T-helper 17 cell (primary cell): ENCODE measurements around the gene TSBP1. TPM values are rescaled to one million over a fixed set of nuclear protein-coding genes. Genes with fewer than 3 reads are reported as not detected.

ENCODE experiments used
- ATAC-seq: fragments of 150-1000 bp; cut with Tn5 transposase; 2 replicates; pipeline ENCODE4 v1.10.0; 2021; ENCODE audit warnings: mild to moderate bottlenecking, moderate library complexity
- DNase-seq, 3 donors: peaks; one replicate each; pipeline versions ENCODE4 v3.0.0 to v3.0.0-alpha.2; 2020 to 2021
- H3K9me3 ChIP-seq: one replicate; pipeline ENCODE4 v1.7.0; 2013; ENCODE audit warnings: low read length, mild to moderate bottlenecking; ENCODE audit not compliant: control insufficient read depth, poor library complexity, severe bottlenecking
- H3K27ac Mint-ChIP-seq: one replicate; pipeline ENCODE4 v1.8.0; 2022; ENCODE audit warnings: mild to moderate bottlenecking, moderate library complexity, mixed read lengths
- H3K27me3 Mint-ChIP-seq: one replicate; pipeline ENCODE4 v1.8.0; 2022; ENCODE audit warnings: mixed read lengths
- H3K36me3 Mint-ChIP-seq: one replicate; pipeline ENCODE4 v1.8.0; 2022; ENCODE audit warnings: low read depth, mixed read lengths
- H3K4me1 Mint-ChIP-seq: one replicate; pipeline ENCODE4 v1.8.0; 2022; ENCODE audit warnings: mild to moderate bottlenecking, mixed read lengths
- H3K4me3 Mint-ChIP-seq: one replicate; pipeline ENCODE4 v1.8.0; 2022; ENCODE audit warnings: mild to moderate bottlenecking, moderate library complexity, mixed read lengths
- total RNA-seq, 4 donors: library from RNA in 2 of 4; stranded (reverse) in 2 of 4; gene quantifications; one replicate each; pipeline ENCODE4 v1.2.3 and lab custom pipeline; 2022 to 2026

TSBP1 gene
- not detected for total RNA-seq
- total RNA-seq (lab: John Stamatoyannopoulos, UW), result 0 reads per million in 2 donors

- no peak within 1 kb of the TSS for H3K4me3 Mint-ChIP-seq
- H3K9me3 ChIP-seq, result no peaks in the 10 kb centered on the region
- H3K36me3 Mint-ChIP-seq, result peaks cover 9% of the 10 kb centered on the region
- H3K27ac Mint-ChIP-seq, result no peak within 1 kb of the TSS
- peaks cover 78% of the 10 kb centered on the region for H3K27me3 Mint-ChIP-seq
- peaks cover 6% of the 10 kb centered on the region for H3K4me1 Mint-ChIP-seq
- no peak for DNase-seq
- ATAC-seq, result no peak
Measured at GRCh38 chr6:32371803-32372202, at the start of gene TSBP1. Gene TSBP1, minus strand, starts transcription at chr6:32371903. Its CDS starts 197 bp downstream, at chr6:32371706.

GRCh38 chr6:32416036-32416435 lies 44.3 kb upstream of the TSBP1 start:
- Mint-ChIP-seq H3K27me3 (peaks cover 71% of the 10 kb centered on the region), H3K4me3 (peak overlapping the region; percentile 52), H3K4me1 (peaks cover 18% of the 10 kb centered on the region), H3K27ac (no peak overlapping the region), H3K36me3 (peaks cover 2% of the 10 kb centered on the region)
- no peak for ATAC-seq
- DNase-seq, result no peak
- H3K9me3 ChIP-seq, result no peaks in the 10 kb centered on the region

- Mint-ChIP-seq H3K4me1 (peaks cover 18% of the 10 kb centered on the region), H3K27me3 (peaks cover 69% of the 10 kb centered on the region), H3K4me3 (peak overlapping the region; percentile 52), H3K36me3 (peaks cover 2% of the 10 kb centered on the region), H3K27ac (no peak overlapping the region)
- ATAC-seq (peak; percentile 68), DNase-seq (peak; percentile 56 to 73 (median 60))
- no peaks in the 10 kb centered on the region for H3K9me3 ChIP-seq
Measured at GRCh38 chr6:32415521-32416019, 43.9 kb upstream of the TSBP1 start.

GRCh38 chr6:32413427-32414047 lies 41.8 kb upstream of the TSBP1 start:
- peak; percentile 96 for ATAC-seq
- Mint-ChIP-seq H3K27ac (no peak overlapping the region), H3K4me1 (peaks cover 16% of the 10 kb centered on the region), H3K4me3 (no peak overlapping the region), H3K36me3 (peaks cover 2% of the 10 kb centered on the region), H3K27me3 (peaks cover 56% of the 10 kb centered on the region)
- peak; percentile 75 to 87 (median 77) for DNase-seq
- H3K9me3 ChIP-seq, result no peaks in the 10 kb centered on the region

GRCh38 chr6:32411566-32412327 lies 40.0 kb upstream of the TSBP1 start:
- no peak overlapping the region for H3K4me3 Mint-ChIP-seq
- no peak for DNase-seq
- ATAC-seq, result no peak
- peaks cover 65% of the 10 kb centered on the region for H3K27me3 Mint-ChIP-seq
- peaks cover 16% of the 10 kb centered on the region for H3K4me1 Mint-ChIP-seq
- H3K36me3 Mint-ChIP-seq, result no peaks in the 10 kb centered on the region
- no peak overlapping the region for H3K27ac Mint-ChIP-seq
- no peaks in the 10 kb centered on the region for H3K9me3 ChIP-seq

GRCh38 chr6:32410906-32411305 lies 39.2 kb upstream of the TSBP1 start:
- no peaks in the 10 kb centered on the region for H3K9me3 ChIP-seq
- peaks cover 72% of the 10 kb centered on the region for H3K27me3 Mint-ChIP-seq
- peaks cover 16% of the 10 kb centered on the region for H3K4me1 Mint-ChIP-seq
- no peak for DNase-seq
- no peak overlapping the region for H3K27ac Mint-ChIP-seq
- no peak for ATAC-seq
- no peak overlapping the region for H3K4me3 Mint-ChIP-seq
- no peaks in the 10 kb centered on the region for H3K36me3 Mint-ChIP-seq

- no peaks in the 10 kb centered on the region for H3K4me1 Mint-ChIP-seq
- no peak within 1 kb of the TSS for H3K27ac Mint-ChIP-seq
- H3K9me3 ChIP-seq, result no peaks in the 10 kb centered on the region
- H3K4me3 Mint-ChIP-seq, result no peak within 1 kb of the TSS
- H3K27me3 Mint-ChIP-seq, result peaks cover 69% of the 10 kb centered on the region
- DNase-seq (no peak), ATAC-seq (no peak)
- H3K36me3 Mint-ChIP-seq, result no peaks in the 10 kb centered on the region
Measured at GRCh38 chr6:32406857-32407256, 35.2 kb upstream of the TSBP1 start, which contains the start of gene BTNL2. Gene BTNL2, minus strand, starts transcription at chr6:32407181. Its CDS starts 58 bp downstream, at chr6:32407123.

GRCh38 chr6:32406197-32406596 lies 34.5 kb upstream of the TSBP1 start:
- no peaks in the 10 kb centered on the region for H3K9me3 ChIP-seq
- DNase-seq, result no peak
- no peak overlapping the region for H3K4me3 Mint-ChIP-seq
- no peaks in the 10 kb centered on the region for H3K36me3 Mint-ChIP-seq
- no peak for ATAC-seq
- H3K4me1 Mint-ChIP-seq, result peaks cover 3% of the 10 kb centered on the region
- peaks cover 67% of the 10 kb centered on the region for H3K27me3 Mint-ChIP-seq
- H3K27ac Mint-ChIP-seq, result no peak overlapping the region

- no peaks in the 10 kb centered on the region for H3K9me3 ChIP-seq
- Mint-ChIP-seq H3K36me3 (no peaks in the 10 kb centered on the region), H3K27ac (no peak overlapping the region), H3K4me1 (peaks cover 3% of the 10 kb centered on the region), H3K27me3 (peaks cover 64% of the 10 kb centered on the region), H3K4me3 (no peak overlapping the region)
- DNase-seq (no peak), ATAC-seq (no peak)
Measured at GRCh38 chr6:32405656-32406055, 34.0 kb upstream of the TSBP1 start.

GRCh38 chr6:32402812-32403211 lies 31.1 kb upstream of the TSBP1 start:
- Mint-ChIP-seq H3K4me1 (peaks cover 3% of the 10 kb centered on the region), H3K4me3 (no peak overlapping the region), H3K27me3 (peaks cover 67% of the 10 kb centered on the region), H3K27ac (no peak overlapping the region), H3K36me3 (peaks cover 4% of the 10 kb centered on the region)
- H3K9me3 ChIP-seq, result no peaks in the 10 kb centered on the region
- DNase-seq (no peak), ATAC-seq (no peak)

- Mint-ChIP-seq H3K4me1 (peaks cover 3% of the 10 kb centered on the region), H3K36me3 (peaks cover 4% of the 10 kb centered on the region), H3K27ac (no peak overlapping the region), H3K27me3 (peaks cover 53% of the 10 kb centered on the region), H3K4me3 (no peak overlapping the region)
- no peaks in the 10 kb centered on the region for H3K9me3 ChIP-seq
- ATAC-seq, result no peak
- no peak for DNase-seq
Measured at GRCh38 chr6:32401284-32401963, 29.7 kb upstream of the TSBP1 start.

- peaks cover 4% of the 10 kb centered on the region for H3K36me3 Mint-ChIP-seq
- DNase-seq (no peak), ATAC-seq (no peak)
- no peak overlapping the region for H3K4me3 Mint-ChIP-seq
- no peaks in the 10 kb centered on the region for H3K9me3 ChIP-seq
- peaks cover 46% of the 10 kb centered on the region for H3K27me3 Mint-ChIP-seq
- peaks cover 3% of the 10 kb centered on the region for H3K4me1 Mint-ChIP-seq
- no peak overlapping the region for H3K27ac Mint-ChIP-seq
Measured at GRCh38 chr6:32397252-32397920, 25.7 kb upstream of the TSBP1 start.

- no peak for ATAC-seq
- no peaks in the 10 kb centered on the region for H3K9me3 ChIP-seq
- H3K27ac Mint-ChIP-seq, result no peak overlapping the region
- no peak for DNase-seq
- no peak overlapping the region for H3K4me3 Mint-ChIP-seq
- H3K27me3 Mint-ChIP-seq, result peaks cover 42% of the 10 kb centered on the region
- H3K4me1 Mint-ChIP-seq, result no peaks in the 10 kb centered on the region
- peaks cover 4% of the 10 kb centered on the region for H3K36me3 Mint-ChIP-seq
Measured at GRCh38 chr6:32396028-32396427, 24.3 kb upstream of the TSBP1 start.
